COR-L47 (cell line): ENCODE results near the gene TCF21.
A peak's percentile ranks its signal among the peaks of the same experiment; 100 is the strongest.

Experiments
- DNase-seq: peaks from one replicate; lab custom pipeline; 2025; lab: John Stamatoyannopoulos, UW

Gene TCF21

DNA sequence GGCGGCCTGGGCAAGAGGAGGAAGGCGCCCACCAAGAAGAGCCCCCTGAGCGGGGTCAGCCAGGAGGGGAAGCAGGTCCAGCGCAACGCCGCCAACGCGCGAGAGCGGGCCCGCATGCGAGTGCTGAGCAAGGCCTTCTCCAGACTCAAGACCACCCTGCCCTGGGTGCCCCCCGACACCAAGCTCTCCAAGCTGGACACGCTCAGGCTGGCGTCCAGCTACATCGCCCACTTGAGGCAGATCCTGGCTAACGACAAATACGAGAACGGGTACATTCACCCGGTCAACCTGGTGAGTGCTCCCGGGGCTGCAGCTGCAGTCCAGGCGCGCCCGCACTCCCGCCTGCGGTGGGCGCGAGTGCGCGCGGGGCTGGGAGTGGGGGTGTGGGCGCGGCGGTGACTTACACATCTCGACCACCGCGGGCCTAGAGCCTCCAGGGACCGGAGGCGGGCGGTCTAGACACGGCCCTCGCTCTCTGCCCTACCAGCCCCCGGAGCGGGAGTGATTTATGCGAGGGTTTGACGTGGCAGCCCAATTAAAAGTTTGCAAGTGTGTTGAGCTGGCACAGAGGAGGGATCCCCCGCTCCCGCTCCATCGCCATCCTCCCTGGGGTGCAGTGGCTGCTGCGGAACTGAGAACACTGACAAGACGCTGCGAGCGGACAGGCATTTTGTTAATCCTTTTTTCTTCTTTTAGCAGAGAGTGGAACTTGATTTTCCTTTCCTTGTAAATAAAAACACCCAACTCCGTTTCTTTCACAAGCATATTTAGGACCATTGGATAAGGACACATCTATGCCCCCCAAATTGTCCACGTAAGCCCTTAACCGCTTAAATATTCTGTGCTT, 867 bp downstream of the TCF21 start:
- no peak for DNase-seq

DNA sequence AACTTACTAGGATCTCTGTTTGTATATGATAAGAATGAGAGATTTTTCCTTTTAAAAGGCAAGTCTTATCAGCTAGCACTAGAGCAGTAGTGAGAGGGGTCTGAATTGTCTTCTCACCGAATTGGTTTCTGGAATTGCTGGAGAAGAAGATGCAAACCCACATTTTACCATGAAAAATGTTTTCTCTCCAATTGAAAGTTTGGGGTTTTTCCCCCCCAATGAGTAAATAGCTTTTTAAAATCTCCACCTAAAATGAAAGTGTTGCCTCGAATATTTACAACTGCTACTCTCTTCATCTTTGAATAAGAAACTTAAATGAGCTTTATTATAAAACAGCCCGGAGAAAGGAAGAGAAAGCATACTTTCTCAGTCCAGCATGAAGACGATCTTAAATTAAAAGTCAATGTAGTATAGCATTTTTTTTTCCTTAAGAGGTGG, 1.8 kb downstream of the TCF21 start:
- no peak for DNase-seq

DNA sequence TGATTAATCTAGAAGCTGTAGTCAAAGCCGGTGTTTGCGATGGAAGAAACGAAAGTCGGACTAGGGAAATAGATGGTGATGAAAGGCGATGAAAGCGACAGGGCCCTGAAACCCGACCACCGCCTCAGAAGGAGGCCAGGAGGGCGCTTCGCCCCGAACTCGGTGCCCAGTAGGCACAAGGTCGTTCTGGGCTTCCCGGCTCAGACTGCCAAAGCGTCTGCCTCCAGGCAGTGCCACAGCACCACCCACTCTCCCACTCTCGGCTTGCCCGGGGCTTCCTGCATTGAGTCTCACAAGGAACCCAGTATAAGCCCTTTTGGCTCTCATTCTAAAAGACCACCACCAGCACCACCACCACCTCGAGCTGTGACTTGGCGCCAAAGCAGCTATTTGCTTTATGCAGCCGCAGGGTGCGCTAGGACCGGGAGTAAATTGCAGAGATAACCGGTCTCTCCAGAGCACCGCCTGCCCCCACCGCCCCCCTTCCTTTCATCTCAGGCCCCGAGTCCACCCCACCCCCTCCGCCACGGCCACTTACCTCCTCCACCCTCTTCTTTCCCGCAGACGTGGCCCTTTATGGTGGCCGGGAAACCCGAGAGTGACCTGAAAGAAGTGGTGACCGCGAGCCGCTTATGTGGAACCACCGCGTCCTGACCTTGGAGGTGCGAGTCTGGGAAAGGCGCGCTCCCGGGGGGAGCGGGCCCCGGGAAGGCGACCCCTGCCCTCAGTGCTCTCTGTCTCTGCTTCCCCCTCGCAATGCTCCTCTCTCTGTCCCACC, 2.4 kb downstream of the TCF21 start:
- peak; percentile 1 for DNase-seq

DNA sequence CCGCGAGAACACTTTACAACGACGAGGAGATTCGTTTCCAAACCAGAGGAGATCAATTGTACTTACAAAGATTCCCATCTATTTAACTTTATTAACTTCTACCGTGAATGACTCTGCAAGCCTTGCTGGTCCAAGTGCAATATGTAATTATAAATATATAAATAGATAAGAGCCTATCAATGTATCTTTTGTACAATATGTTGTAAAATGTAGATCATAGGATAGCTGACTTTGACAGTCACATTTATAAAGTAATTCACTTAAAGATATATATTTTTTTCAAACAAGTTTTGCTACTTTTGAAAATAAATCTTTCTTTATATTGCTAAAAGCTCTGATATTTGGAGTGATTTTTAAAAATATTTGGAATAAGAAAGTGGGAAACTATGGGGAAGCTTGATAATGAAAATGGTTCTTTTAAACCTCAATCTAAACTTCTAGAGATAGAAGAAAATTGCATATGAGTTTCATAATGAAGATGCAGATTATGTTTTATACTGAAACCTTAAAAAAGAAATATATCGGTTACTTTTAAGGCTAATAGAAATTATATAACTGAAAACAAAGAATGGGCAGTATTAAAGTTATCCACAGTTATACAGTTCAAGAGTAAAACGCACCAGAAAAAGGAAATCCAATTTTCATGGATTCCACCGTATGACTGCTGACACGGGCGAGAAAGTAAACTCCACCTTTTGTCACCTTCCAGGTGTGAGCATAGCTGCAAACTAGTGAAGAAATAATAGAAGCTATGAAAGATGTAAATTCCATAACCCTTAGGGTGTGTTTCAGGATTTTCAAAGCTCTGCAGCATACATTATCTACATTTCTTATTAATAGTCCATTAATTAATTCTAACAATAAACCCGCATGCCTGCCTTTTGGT, 3.3 kb downstream of the TCF21 start:
- no peak for DNase-seq

DNA sequence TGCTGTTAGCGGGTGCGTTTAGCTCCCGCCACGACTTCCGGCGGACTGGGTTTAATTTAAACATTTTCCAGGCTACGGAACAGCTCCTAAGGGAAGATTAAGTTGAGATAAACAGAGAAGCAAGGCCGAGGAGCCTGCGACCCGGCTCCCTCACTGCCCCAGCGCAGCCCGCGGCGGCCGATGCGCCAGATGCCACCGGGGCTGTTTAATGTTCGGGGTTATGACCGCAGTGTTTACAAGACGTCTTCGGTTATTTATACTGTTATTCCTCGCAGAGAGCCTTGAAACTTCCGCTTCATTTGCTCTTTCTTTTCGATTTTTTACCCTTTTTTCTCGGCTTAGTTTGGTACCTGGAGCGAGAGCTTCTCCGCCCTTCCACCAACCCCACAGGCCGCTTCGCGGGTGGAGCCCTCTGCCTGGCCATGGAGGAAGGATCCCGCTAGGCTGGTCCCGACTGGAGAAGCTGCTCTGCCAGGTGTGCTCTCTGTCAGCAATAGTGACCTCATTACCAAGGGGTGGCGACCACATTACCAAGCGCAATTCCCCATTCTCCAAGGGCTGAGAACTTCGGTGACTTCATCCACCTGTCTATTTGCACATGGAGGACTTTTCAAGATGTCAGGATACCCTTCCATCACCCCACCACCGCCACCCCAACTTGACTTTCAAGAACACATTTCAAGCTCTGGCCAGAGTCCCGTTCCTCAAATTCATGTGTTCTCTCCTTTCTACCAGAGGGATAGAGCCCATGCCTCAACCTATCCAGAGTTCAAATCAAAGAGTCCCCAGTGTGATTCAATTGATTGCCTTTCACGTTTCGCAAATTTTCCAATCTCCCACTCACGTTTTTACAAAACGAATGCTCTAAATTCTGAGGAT, 4.1 kb downstream of the TCF21 start:
- no peak for DNase-seq

DNA sequence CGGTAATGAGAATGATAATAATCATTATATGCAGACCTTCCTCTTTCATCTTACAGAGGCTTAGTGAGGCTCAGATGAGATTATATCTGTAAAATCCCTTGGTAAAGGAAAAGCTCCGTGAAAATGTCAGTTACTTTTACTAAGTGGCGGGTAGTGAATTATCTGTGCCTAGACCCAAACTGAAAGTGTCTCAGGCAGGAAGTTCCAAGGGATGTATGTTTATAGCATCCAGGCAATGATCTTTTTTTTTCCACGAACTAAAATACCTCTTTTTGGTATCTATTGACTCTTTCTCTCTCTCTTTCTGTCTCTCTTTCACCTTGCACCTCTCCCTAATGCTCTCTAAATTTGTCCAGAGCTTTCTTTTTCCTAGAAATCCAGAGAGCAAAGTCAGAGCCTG, 5.0 kb downstream of the TCF21 start:
- no peak for DNase-seq

DNA sequence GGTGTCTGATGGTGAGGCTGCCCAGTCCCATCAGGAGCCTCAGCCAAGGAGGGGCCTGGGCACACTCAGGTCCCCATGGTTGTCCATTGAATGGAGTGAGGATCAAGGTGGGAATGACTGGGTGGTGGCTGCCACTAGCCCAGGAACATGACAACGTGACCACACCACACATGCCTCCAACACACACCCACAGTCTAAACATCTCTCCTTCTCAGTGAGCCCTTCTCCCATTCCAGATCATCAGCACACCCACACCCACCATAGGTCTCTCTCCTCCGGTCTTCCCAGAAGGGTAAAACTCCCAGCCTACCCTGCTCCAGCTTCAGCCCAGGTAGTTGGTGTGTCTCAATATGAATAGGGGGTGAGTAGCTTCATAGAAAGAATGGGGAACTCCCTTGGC, 5.5 kb downstream of the TCF21 start:
- no peak for DNase-seq

DNA sequence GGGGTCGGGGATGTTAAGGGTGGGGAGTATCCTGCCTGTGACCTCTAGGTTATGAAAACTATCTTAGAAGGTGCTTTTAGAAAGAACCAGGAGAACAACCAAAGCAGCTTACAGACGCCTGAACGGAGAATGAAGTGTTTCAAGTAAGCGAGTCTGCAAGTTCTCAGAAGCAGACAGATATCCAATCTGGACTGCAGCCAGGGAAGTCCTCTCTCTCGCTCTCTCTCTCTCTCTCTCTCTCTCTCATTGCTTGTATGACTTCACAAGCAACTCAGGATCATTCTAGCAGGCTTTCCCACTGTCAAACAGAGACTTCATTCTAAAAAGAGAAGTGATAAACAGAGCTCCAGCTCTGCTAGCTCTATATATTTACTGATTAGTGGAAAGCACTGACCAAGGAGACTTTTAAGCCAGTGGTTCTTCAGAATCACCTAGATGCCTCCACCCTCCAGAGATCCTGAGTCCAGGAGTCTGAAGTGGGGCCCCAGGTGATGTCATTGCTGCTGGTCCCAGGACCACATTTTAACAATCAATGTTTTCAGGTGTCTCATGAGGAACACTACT, 6.0 kb downstream of the TCF21 start:
- DNase-seq, result no peak

DNA sequence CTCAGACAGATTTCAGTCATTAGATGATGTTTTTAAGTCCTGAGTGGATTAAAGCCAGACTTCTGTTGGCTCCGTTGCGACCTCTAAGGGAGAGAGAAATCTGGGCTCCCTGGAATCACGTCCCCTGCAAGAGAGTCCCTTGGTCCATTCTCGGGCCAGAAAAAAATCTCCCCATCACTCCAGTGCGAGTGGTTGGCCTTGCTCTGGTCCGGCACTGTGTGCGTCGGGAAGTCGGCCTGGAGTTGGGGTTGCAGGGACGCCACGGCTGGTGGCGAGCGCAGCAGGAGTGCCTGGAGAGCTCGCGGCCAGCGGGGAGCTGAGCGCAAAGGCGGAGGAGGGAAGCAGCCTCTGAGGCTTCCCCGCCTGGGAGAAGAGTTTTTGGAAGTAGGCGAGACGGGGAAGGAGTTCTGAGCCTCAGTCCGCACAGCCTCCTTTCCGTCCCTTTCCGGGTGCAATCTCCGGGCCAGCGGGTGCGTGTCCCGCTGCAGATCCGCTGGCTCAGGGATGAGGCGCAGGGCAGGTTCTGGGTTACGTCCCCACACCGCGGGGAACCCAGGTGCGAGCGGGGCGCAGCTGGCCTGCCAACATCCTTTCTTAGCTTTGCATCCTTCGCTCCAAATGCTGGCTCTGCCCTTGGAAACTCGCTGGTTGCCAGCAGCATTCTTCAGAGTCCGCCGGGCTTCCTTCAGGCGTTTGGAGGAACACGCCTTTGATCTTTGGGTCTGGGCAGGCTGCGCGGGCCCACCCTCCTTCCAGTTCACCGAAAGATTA, 6.8 kb downstream of the TCF21 start:
- no peak for DNase-seq

DNA sequence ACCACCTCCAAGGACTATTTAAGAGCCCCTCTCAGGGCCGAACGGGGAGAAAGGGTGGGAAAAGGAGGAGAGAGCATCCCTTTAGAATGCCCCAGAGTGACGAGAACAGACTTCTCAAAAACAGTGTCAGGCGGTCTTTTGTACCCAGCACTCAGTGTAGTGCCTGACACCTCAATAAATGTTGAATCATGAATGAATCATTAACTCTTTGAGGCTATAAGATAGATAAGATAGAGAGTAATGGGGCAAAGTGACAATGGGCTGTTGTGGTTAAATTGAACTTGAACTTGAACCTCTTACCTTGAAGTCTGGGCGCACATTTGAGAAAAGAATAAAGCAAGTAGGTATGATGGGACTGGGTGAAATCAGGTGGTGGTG, 7.4 kb downstream of the TCF21 start:
- DNase-seq, result no peak

DNA sequence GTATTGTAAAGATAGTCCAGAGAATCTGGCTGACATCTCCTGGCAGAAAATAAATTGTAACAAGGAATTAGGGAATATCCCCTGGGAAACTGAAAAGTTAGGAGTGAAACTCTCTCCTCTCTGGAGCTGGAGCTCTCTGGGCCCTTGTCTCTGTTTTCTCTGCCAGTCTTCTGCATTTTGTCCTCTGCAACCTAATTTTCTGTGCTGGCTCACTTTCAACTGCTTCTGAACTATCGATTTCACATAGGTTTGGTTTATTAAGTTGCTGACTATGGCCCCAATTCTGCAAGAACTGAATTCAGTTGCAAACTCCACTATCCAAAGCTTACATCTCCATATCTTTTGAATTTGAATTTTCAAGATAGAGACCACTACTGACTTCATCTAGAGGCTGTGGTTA, 9.3 kb downstream of the TCF21 start:
- DNase-seq, result no peak

DNA sequence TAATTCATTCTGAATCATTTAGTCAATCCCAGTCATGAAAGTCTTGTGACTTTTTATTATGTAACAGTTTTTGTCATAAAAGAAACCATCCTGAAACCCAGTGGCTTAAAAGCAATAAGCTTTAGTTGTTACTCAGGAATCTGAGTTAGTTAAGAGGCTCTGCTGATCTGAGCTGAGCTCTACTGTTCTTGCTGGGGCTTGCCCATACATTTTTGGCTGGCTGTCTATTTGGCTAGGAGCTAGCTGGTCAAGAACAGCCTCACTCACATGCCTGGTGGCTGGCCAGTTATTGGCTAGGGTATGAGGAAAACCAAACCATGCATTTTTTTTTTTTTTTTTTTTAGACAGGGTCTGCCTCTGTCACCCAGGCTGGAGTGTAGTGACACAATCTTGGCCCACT, 10.6 kb downstream of the TCF21 start:
- no peak for DNase-seq

DNA sequence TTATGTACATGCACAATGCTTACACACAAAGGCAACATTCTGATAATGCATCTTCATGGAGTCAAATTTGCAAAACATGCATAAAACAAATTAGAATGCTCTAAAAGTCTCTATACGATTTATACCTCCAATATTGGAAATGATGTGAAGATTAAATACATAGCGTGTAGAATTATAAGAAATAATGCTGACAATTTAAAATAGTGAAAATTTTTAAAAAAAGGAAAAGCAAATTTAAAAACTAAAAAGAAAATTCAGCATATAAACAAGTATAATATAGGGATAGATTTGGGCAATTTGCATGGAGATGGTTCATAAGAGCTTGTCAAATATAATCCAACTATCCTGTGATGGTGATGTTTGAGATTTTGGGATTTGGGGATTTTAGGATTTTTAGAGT, 14.9 kb downstream of the TCF21 start:
- no peak for DNase-seq

DNA sequence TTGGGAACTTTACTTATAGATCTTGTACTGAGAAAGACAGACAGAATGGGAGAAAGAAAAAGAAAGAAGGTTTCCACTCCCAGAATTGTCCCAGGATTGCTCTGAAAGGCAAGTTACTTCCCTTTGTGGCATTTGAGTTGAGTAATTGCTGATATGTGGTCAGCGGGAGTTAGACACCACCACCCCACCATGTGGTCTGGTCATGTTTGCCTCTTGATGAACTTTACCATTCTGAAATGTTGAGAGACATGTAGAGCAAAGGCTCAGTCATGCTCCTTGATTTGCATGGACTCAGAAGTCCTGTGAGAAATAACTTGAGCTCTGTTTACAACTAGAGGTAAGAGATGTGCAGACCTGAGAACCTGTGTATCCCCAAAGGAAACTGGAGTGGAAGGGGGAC, 17.1 kb downstream of the TCF21 start:
- no peak for DNase-seq

DNA sequence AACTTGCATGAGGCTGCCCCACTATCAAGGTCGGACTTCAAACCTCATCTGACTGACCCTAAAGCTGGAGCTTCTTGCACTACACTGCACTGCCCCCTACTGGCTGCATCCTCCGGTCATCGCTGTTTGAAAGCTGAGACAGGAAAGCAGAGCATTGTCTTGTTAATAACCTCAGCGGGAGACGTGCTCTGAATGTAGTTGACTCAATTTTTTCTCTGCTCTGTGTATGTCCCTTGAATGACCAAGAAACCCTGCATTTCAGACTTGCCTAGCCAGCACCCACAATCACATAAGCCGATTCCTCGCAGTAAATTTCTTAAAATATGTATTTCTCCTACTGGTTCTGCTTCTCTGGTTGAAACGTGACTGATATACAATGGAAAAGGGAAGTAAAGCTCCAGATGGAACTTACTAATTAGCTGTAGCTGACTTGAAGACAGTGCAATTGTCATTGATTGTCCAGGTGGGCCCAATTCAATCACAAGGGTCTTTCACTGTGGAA, 27.8 kb downstream of the TCF21 start:
- DNase-seq, result peak; percentile 75

DNA sequence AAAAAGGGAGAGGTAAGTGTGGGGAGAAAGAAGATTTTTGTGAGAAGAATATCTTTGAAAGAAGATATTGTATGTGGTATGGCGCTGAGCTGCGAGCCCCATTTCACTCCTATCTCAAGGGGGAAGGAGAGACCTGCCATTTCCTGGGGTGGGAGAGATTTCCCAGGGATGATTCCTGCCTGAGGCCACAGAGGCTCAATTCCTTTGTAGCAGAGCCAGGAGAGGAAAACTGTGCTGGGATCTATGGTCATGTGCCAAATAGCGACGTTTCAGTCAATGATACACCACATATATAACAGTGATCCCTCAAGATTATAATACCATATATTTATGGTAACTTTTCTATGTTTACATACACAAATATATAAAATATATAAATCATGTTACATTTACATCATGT, 28.9 kb downstream of the TCF21 start:
- no peak for DNase-seq

DNA sequence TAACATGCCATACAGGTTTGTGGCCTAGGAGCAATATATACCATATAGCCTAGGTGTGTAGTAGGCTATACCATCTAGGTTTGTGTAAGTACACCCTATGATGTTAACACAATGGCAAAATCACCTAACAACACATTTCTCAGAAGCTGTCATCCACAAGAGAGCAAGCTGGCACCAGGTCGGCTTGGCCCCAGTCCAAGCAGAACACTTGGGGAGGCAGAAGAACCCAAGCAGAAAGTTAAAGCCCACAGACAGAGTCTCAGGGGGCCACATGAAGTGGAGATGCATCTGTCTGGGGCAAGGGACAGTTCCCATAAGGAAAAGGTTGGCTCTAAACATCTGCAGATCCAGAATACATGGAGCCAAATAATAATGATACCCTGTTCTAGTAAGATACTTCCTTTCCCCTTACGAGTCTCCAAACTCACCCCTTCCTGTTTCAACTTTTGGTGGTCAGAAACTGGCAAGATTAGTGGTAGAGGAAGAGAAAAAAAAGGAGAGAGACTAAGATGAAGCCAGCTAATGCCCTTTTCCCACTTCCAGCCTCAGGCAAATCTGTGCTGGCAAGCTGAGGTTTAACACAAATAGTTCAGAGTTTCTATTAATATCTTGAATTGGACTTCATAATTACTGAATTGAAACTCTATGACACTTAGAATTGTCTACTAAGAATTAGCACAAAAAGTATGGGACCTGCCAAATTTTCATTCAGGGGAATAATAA, 29.5 kb downstream of the TCF21 start:
- DNase-seq, result no peak

DNA sequence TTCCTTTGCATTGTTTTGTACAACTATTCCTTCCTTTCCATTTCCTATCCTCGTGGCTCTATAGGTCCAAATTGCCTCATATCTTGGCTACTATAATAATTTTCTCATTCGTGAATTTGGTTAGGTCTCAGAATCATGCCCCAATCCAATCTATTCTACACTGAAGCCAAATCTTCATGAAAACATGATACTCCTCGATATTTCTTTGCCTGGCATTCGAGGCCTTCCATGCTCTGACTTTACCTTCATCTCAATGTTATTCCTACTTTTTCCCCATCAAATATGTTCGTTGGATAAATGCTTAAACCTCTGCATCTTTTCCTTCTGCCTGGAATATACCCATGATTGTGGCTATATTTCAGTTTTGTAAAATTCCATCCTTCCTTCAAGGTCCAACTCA, 30.4 kb downstream of the TCF21 start:
- DNase-seq, result no peak

DNA sequence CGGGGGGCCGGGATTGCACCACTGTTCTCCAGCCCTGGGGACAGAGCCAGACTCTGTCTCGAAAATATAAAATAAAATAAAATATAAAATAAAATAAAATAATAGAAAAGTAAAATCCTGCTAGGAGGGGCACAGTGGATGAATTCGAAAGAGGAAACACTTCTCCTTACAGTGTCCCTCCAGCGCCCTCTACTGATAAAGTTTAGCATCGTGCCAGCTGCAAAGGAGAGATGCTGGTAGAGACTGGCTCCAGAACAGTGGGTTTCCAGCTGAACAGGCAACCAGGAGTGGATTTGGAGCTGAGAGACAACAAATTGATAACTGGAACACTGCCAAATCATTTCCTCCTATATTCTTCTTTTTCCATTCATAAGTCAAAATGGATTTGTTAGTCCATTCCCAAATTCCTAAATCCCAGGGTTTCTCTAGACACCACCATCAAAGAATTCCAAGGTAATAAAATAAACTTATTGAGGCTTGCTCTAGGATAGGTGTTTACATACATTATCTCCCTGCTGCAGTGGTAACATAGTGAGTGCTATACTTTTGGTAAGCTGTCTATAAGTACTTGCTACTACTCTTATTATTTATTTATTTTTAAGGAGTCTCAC, 32.4 kb downstream of the TCF21 start:
- peak; percentile 53 for DNase-seq
